H1 (cell line): ENCODE measurements around the gene PLCXD1. TPM values are rescaled to one million over a fixed set of nuclear protein-coding genes. Genes with fewer than 3 reads are reported as not detected.

Experiments used
- polyA plus RNA-seq, 7 experiments: library from polyadenylated mRNA; depleted of rRNA in 3 of 7; stranded (reverse) in 5 of 7; unstranded in 2 of 7; fragments of >200 nt in 5 of 7; fragments of 200-250 nt in 2 of 7; gene quantifications; 1 replicate in 5 of 7; 2 replicates in 1 of 7; 4 replicates in 1 of 7; pipeline versions ENCODE4 v1.2.1 to v1.2.3, GENCODE V29; 2011 to 2013; ENCODE audit warnings: missing spikeins in 2 of 7, mixed read lengths in 2 of 7
- total RNA-seq: library from RNA; stranded (reverse); fragmentation: NEBNext Ultra II Directional; extraction: Animal tissue kit (Norgen Biotek cat#: 25700); gene quantifications from 2 replicates; pipeline ENCODE4 v1.2.1, GENCODE V29; 2021
- TF ChIP-seq, protein P1 (sequence below): fragments of 300-600 bp; sonication (generic); IDR thresholded peaks from 2 replicates; pipeline ENCODE4 v1.7.1; 2012; ENCODE audit warnings: low read length, moderate library complexity, mild to moderate bottlenecking, inconsistent platforms; ENCODE audit not compliant: insufficient replicate concordance

Gene PLCXD1
- total and polyA plus RNA-seq, 2 of the 8 experiments (the other 6 are each of a cell fraction or from before 2014, with no cell fraction given) = 93.6 to 124 TPM

- TF ChIP-seq, protein P1, sequence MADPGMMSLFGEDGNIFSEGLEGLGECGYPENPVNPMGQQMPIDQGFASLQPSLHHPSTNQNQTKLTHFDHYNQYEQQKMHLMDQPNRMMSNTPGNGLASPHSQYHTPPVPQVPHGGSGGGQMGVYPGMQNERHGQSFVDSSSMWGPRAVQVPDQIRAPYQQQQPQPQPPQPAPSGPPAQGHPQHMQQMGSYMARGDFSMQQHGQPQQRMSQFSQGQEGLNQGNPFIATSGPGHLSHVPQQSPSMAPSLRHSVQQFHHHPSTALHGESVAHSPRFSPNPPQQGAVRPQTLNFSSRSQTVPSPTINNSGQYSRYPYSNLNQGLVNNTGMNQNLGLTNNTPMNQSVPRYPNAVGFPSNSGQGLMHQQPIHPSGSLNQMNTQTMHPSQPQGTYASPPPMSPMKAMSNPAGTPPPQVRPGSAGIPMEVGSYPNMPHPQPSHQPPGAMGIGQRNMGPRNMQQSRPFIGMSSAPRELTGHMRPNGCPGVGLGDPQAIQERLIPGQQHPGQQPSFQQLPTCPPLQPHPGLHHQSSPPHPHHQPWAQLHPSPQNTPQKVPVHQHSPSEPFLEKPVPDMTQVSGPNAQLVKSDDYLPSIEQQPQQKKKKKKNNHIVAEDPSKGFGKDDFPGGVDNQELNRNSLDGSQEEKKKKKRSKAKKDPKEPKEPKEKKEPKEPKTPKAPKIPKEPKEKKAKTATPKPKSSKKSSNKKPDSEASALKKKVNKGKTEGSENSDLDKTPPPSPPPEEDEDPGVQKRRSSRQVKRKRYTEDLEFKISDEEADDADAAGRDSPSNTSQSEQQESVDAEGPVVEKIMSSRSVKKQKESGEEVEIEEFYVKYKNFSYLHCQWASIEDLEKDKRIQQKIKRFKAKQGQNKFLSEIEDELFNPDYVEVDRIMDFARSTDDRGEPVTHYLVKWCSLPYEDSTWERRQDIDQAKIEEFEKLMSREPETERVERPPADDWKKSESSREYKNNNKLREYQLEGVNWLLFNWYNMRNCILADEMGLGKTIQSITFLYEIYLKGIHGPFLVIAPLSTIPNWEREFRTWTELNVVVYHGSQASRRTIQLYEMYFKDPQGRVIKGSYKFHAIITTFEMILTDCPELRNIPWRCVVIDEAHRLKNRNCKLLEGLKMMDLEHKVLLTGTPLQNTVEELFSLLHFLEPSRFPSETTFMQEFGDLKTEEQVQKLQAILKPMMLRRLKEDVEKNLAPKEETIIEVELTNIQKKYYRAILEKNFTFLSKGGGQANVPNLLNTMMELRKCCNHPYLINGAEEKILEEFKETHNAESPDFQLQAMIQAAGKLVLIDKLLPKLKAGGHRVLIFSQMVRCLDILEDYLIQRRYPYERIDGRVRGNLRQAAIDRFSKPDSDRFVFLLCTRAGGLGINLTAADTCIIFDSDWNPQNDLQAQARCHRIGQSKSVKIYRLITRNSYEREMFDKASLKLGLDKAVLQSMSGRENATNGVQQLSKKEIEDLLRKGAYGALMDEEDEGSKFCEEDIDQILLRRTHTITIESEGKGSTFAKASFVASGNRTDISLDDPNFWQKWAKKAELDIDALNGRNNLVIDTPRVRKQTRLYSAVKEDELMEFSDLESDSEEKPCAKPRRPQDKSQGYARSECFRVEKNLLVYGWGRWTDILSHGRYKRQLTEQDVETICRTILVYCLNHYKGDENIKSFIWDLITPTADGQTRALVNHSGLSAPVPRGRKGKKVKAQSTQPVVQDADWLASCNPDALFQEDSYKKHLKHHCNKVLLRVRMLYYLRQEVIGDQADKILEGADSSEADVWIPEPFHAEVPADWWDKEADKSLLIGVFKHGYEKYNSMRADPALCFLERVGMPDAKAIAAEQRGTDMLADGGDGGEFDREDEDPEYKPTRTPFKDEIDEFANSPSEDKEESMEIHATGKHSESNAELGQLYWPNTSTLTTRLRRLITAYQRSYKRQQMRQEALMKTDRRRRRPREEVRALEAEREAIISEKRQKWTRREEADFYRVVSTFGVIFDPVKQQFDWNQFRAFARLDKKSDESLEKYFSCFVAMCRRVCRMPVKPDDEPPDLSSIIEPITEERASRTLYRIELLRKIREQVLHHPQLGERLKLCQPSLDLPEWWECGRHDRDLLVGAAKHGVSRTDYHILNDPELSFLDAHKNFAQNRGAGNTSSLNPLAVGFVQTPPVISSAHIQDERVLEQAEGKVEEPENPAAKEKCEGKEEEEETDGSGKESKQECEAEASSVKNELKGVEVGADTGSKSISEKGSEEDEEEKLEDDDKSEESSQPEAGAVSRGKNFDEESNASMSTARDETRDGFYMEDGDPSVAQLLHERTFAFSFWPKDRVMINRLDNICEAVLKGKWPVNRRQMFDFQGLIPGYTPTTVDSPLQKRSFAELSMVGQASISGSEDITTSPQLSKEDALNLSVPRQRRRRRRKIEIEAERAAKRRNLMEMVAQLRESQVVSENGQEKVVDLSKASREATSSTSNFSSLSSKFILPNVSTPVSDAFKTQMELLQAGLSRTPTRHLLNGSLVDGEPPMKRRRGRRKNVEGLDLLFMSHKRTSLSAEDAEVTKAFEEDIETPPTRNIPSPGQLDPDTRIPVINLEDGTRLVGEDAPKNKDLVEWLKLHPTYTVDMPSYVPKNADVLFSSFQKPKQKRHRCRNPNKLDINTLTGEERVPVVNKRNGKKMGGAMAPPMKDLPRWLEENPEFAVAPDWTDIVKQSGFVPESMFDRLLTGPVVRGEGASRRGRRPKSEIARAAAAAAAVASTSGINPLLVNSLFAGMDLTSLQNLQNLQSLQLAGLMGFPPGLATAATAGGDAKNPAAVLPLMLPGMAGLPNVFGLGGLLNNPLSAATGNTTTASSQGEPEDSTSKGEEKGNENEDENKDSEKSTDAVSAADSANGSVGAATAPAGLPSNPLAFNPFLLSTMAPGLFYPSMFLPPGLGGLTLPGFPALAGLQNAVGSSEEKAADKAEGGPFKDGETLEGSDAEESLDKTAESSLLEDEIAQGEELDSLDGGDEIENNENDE = no peak
Measured at GRCh38 chrX:345020-345925, 64.1 kb downstream of the PLCXD1 start (continued).
